Measurements from ENCODE around the gene NEK7.

NEK7 gene

DNA sequence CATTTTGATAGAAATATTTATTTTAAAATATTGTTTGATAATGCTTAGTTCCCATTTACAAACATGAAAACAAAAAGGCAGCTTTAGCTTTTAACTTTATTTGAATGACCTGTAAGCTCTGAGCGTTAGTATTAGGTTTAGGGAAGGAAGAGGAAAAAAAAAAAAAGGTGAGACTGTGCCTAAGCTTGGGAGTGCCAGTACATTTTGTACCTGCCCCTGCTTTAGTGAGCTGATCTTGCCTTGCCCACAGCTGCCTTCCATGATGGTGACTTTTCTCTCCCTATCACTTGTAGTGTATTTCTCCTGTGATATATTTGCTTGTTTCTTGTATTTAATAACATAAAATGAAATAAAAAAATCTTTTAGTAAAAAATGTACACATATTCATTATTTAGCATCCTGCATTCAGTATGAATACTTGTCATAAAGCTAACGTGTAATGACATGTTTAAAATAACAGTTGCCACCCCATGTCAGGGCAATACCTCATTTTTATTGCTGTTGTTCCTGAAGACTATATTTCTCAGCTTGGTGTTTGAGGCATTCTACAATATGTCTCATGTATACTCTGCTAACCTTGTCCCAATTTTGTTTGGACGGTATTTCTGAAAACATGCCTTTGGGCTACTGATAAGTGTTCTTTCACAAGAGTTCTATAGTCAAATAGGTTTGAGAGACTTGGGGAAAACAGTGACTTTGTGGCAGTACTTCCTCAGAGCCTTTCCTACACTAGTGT, 76.3 kb downstream of the NEK7 start:
- H3K4me3 ChIP-seq (ENCODE audit: low read depth, low read length, poor library complexity, severe bottlenecking), result no peak overlapping the region
- no peaks in the 10 kb centered on the region for H4K20me1 ChIP-seq (ENCODE audit: insufficient read depth, low read length)
- H2AFZ ChIP-seq (ENCODE audit: low read length), result no peak overlapping the region
- H3K79me2 ChIP-seq (ENCODE audit: insufficient read depth, low read length), result no peaks in the 10 kb centered on the region
- H3K27ac ChIP-seq (ENCODE audit: low read depth, low read length, poor library complexity, severe bottlenecking), result no peak overlapping the region
- 0 out of 2 replicates have a peak, but pooled peaks cover 5% of the 10 kb centered on the region for H3K9me3 ChIP-seq (ENCODE audit: low read length)
- no peaks in the 10 kb centered on the region for H3K9me2 ChIP-seq (ENCODE audit: low read depth, low read length)
- H3K4me1 ChIP-seq (ENCODE audit: insufficient read depth, low read length, severe bottlenecking), result peaks cover 4% of the 10 kb centered on the region
- H3K27me3 ChIP-seq (ENCODE audit: insufficient read depth, low read length), result no peaks in the 10 kb centered on the region
- TF ChIP-seq EZH2 (IDR thresholded peaks at IDR 0.05; ENCODE audit: borderline replicate concordance, low read length), result no peak
- TF ChIP-seq, protein P1, sequence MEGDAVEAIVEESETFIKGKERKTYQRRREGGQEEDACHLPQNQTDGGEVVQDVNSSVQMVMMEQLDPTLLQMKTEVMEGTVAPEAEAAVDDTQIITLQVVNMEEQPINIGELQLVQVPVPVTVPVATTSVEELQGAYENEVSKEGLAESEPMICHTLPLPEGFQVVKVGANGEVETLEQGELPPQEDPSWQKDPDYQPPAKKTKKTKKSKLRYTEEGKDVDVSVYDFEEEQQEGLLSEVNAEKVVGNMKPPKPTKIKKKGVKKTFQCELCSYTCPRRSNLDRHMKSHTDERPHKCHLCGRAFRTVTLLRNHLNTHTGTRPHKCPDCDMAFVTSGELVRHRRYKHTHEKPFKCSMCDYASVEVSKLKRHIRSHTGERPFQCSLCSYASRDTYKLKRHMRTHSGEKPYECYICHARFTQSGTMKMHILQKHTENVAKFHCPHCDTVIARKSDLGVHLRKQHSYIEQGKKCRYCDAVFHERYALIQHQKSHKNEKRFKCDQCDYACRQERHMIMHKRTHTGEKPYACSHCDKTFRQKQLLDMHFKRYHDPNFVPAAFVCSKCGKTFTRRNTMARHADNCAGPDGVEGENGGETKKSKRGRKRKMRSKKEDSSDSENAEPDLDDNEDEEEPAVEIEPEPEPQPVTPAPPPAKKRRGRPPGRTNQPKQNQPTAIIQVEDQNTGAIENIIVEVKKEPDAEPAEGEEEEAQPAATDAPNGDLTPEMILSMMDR (IDR thresholded peaks at IDR 0.05; ENCODE audit: low read length), result no peak
- no peak overlapping the region for H3K9ac ChIP-seq (ENCODE audit: low read length)
- H3F3A ChIP-seq (ENCODE audit: insufficient read depth, low read length), result no peaks in the 10 kb centered on the region
- H3K4me2 ChIP-seq (ENCODE audit: low read length), result no peak overlapping the region
- H3K36me3 ChIP-seq (ENCODE audit: insufficient read depth, low read length), result no peaks in the 10 kb centered on the region

DNA sequence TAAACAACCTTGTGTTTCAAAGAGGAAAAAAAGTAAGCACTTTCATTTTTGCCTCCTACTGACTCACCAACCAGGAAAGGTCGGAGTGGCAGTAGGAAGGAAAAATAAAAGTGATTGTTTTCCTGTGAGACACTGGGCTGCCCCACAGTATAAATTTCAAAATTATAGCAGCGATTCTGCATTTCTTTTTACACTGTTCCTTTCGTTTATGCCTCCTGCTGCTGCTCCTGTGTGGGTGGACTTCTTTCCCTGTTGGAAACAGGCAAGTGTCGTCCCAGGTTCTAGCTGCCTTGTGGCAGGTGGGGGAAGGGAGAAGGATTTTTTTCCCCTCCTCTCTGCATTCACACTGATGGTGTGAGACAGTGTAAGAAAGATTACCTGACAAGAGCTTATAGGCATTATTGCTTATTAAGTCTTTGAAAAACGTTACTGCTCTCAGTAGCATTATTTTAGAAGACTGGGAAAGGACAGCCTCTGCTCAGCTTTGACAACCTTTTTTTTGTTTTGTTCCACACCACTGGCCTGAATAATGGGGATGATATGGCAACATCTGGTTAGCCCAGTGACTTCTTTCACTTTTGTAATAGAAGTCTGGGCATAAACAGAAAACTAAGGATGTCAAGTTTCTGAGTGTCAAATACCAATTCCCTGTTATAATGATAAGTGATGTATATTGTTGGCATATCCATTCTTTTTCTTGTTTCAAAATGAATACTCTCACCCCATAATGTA, 77.9 kb downstream of the NEK7 start:
- Histone ChIP-seq H3K4me3 (ENCODE audit: low read depth, low read length, poor library complexity, severe bottlenecking) (no peak overlapping the region), H3K79me2 (ENCODE audit: insufficient read depth, low read length) (no peaks in the 10 kb centered on the region), H3K9ac (ENCODE audit: low read length) (no peak overlapping the region)

DNA sequence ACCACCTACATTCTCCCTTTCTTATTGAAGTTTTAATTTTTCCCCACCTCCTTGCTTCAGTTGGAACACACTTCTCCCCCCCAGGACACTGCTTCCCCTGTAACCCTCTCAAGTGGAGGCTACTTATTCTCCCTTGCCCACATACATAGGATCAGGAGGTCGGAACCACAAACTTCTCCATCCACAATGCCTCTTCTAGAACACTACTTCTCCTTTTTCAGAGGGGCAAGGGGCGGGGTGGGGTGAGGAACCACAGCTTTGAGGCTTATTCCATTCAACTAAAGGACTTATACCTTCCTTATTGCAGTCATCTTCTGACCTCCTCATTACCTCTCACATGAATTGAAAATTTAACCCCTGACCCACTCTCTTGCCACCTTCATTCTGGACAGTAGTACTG, 81.3 kb downstream of the NEK7 start:
- Histone ChIP-seq H3K27ac (ENCODE audit: low read depth, low read length, poor library complexity, severe bottlenecking) (no peak overlapping the region), H3K4me2 (ENCODE audit: low read length) (no peak overlapping the region), H3K4me3 (ENCODE audit: low read depth, low read length, poor library complexity, severe bottlenecking) (no peak overlapping the region), H4K20me1 (ENCODE audit: insufficient read depth, low read length) (no peaks in the 10 kb centered on the region), H2AFZ (ENCODE audit: low read length) (no peak overlapping the region), H3K27me3 (ENCODE audit: insufficient read depth, low read length) (no peaks in the 10 kb centered on the region), H3K9me2 (ENCODE audit: low read depth, low read length) (no peaks in the 10 kb centered on the region), H3K4me1 (ENCODE audit: insufficient read depth, low read length, severe bottlenecking) (peaks cover 9% of the 10 kb centered on the region), H3F3A (ENCODE audit: insufficient read depth, low read length) (no peaks in the 10 kb centered on the region), H3K79me2 (ENCODE audit: insufficient read depth, low read length) (no peaks in the 10 kb centered on the region), H3K9me3 (ENCODE audit: low read length) (0 out of 2 replicates have a peak, but pooled peaks cover 5% of the 10 kb centered on the region), H3K9ac (ENCODE audit: low read length) (no peak overlapping the region), H3K36me3 (ENCODE audit: insufficient read depth, low read length) (no peaks in the 10 kb centered on the region)
- no peak for TF ChIP-seq EZH2 (IDR thresholded peaks at IDR 0.05; ENCODE audit: borderline replicate concordance, low read length)
- TF ChIP-seq, protein P1 (IDR thresholded peaks at IDR 0.05; ENCODE audit: low read length), result no peak

More for the DNA sequence above, 77.9 kb downstream of the NEK7 start:
- H3K4me2 ChIP-seq (ENCODE audit: low read length), result no peak overlapping the region
- peaks cover 4% of the 10 kb centered on the region for H3K4me1 ChIP-seq (ENCODE audit: insufficient read depth, low read length, severe bottlenecking)
- 0 out of 2 replicates have a peak, but pooled peaks cover 5% of the 10 kb centered on the region for H3K9me3 ChIP-seq (ENCODE audit: low read length)
- no peaks in the 10 kb centered on the region for H3F3A ChIP-seq (ENCODE audit: insufficient read depth, low read length)
- no peaks in the 10 kb centered on the region for H4K20me1 ChIP-seq (ENCODE audit: insufficient read depth, low read length)
- no peaks in the 10 kb centered on the region for H3K27me3 ChIP-seq (ENCODE audit: insufficient read depth, low read length)
- no peak overlapping the region for H3K27ac ChIP-seq (ENCODE audit: low read depth, low read length, poor library complexity, severe bottlenecking)
- no peaks in the 10 kb centered on the region for H3K9me2 ChIP-seq (ENCODE audit: low read depth, low read length)
- TF ChIP-seq, protein P1 (IDR thresholded peaks at IDR 0.05; ENCODE audit: low read length), result no peak
- no peak for TF ChIP-seq EZH2 (IDR thresholded peaks at IDR 0.05; ENCODE audit: borderline replicate concordance, low read length)
- H3K36me3 ChIP-seq (ENCODE audit: insufficient read depth, low read length), result no peaks in the 10 kb centered on the region
- no peak overlapping the region for H2AFZ ChIP-seq (ENCODE audit: low read length)

All from OCI-LY1 (cell line).